ENCODE measurements around the gene PNLIPRP1. TPM values are rescaled to one million over a fixed set of nuclear protein-coding genes. Genes with fewer than 3 reads are reported as not detected.
A peak's percentile ranks its signal among the peaks of the same experiment; 100 is the strongest.

Gene PNLIPRP1
- total RNA-seq, 1 experiment from 2014 or later, result not detected

DNA sequence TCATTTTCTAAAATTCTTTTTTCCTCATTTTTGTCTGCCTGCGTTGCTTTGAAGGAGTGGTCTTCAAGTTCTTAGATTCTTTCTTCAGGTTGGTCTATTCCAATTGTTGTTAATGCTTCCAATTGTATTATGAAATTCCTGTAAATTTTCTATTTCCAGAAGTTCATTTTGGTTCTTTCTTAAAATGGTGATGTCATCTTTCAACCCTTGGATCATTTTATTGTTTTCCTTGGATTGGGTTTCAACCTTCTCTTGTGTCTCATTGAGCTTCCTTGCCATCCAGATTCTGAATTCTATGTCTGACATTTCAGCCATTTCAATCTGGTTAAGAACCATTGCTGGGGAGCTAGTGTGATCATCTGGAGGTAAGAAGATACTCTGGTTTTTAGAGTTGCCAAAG is 63.1 kb downstream of the PNLIPRP1 start:
- H3K27me3 ChIP-seq (ENCODE audit: insufficient read depth, low read depth), result peaks cover 50% of the 10 kb centered on the region; the same call in 1 of the 2 replicates
- no peak overlapping the region for H3K27ac ChIP-seq
- H3F3A ChIP-seq (ENCODE audit: insufficient read depth, low read depth), result no peaks in the 10 kb centered on the region
- no peak overlapping the region for H3K4me3 ChIP-seq
- H3K4me2 ChIP-seq, result no peak overlapping the region
- H2AFZ ChIP-seq, result no peak overlapping the region
- intact Hi-C loops (cut with micrococcal nuclease; ENCODE audit: unreplicated experiment), result no loop called here
- CTCF ChIA-PET, result no interaction called here
- BruUV-seq (replicated peaks), result no TSS peak
- no peak for TF ChIP-seq EZH2 (IDR thresholded peaks at IDR 0.05; ENCODE audit: low read depth)
- TF ChIP-seq, protein P1, sequence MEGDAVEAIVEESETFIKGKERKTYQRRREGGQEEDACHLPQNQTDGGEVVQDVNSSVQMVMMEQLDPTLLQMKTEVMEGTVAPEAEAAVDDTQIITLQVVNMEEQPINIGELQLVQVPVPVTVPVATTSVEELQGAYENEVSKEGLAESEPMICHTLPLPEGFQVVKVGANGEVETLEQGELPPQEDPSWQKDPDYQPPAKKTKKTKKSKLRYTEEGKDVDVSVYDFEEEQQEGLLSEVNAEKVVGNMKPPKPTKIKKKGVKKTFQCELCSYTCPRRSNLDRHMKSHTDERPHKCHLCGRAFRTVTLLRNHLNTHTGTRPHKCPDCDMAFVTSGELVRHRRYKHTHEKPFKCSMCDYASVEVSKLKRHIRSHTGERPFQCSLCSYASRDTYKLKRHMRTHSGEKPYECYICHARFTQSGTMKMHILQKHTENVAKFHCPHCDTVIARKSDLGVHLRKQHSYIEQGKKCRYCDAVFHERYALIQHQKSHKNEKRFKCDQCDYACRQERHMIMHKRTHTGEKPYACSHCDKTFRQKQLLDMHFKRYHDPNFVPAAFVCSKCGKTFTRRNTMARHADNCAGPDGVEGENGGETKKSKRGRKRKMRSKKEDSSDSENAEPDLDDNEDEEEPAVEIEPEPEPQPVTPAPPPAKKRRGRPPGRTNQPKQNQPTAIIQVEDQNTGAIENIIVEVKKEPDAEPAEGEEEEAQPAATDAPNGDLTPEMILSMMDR (conservative IDR thresholded peaks at IDR 0.05), result no peak
- no peaks in the 10 kb centered on the region for H3K9me2 ChIP-seq (ENCODE audit: insufficient read depth)
- no peaks in the 10 kb centered on the region for H3K4me1 ChIP-seq (replicated peaks; ENCODE audit: insufficient read depth)
- POLR2A ChIA-PET (ENCODE audit: unreplicated experiment), result no interaction called here
- H3K36me3 ChIP-seq (ENCODE audit: low read depth), result no peaks in the 10 kb centered on the region
- H4K20me1 ChIP-seq (ENCODE audit: insufficient read depth), result no peaks in the 10 kb centered on the region
- H3K79me2 ChIP-seq (ENCODE audit: low read depth), result no peaks in the 10 kb centered on the region
- 0 out of 2 replicates have a peak, but pooled peaks cover 4% of the 10 kb centered on the region for H3K9me3 ChIP-seq (ENCODE audit: insufficient read depth, low read depth)
- no peak for DNase-seq

DNA sequence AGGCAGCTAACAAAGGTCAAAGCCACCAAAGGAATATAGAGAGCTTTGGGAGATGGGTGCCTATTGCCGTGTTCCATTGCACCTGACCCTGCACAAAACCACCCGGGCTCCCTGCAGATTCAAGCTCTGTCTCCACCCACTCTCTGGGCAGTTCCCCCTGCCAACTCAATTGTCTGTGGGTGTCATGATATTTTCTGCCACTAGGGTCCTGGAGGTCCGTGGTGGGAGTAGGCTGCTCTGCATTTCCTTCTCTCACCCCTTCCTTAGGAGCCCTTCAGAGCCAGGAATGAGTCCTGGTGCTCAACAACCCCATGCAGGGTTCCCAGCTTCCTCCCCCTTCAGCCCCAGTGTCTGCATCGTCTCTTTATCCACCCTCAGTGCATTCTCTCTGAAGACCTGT is 64.1 kb downstream of the PNLIPRP1 start:
- CTCF ChIA-PET, result no interaction called here
- Histone ChIP-seq H2AFZ (no peak overlapping the region), H3K27me3 (ENCODE audit: insufficient read depth, low read depth) (peaks cover 41% of the 10 kb centered on the region; the same call in 1 of the 2 replicates), H3K79me2 (ENCODE audit: low read depth) (no peaks in the 10 kb centered on the region), H4K20me1 (ENCODE audit: insufficient read depth) (no peaks in the 10 kb centered on the region), H3F3A (ENCODE audit: insufficient read depth, low read depth) (no peaks in the 10 kb centered on the region), H3K9me3 (ENCODE audit: insufficient read depth, low read depth) (0 out of 2 replicates have a peak, but pooled peaks cover 4% of the 10 kb centered on the region), H3K36me3 (ENCODE audit: low read depth) (no peaks in the 10 kb centered on the region), H3K4me3 (no peak overlapping the region), H3K27ac (no peak overlapping the region), H3K9me2 (ENCODE audit: insufficient read depth) (no peaks in the 10 kb centered on the region), H3K4me1 (replicated peaks; ENCODE audit: insufficient read depth) (no peaks in the 10 kb centered on the region), H3K4me2 (no peak overlapping the region)
- no TSS peak for BruUV-seq (replicated peaks)
- POLR2A ChIA-PET (ENCODE audit: unreplicated experiment), result no interaction called here
- intact Hi-C loops (cut with micrococcal nuclease; ENCODE audit: unreplicated experiment), result no loop called here
- no peak for TF ChIP-seq EZH2 (IDR thresholded peaks at IDR 0.05; ENCODE audit: low read depth)
- TF ChIP-seq, protein P1 (conservative IDR thresholded peaks at IDR 0.05), result peak; percentile 42; the same call in 1 of the 2 replicates
- DNase-seq, result no peak

DNA sequence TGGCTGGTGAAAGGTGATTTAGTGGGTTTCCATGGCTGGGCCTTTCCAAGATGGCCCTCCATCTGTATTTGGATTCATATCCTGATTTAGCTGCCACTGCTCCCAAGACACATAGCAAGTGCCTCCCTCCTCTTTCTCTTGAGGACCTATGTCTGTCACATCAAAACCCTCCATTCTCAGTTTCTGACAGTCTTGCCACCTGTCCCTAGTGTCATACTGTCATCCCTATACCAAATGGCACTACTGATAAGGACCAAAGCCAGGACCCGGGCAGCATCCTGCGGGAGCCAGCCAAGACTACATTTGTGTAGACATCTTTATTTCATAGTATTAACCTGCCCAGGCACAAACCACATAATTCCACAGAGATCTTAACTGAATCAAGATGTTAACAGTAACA is 64.8 kb downstream of the PNLIPRP1 start:
- no peaks in the 10 kb centered on the region for H3F3A ChIP-seq (ENCODE audit: insufficient read depth, low read depth)

More for the DNA sequence above, 64.8 kb downstream of the PNLIPRP1 start:
- no peak overlapping the region for H2AFZ ChIP-seq
- TF ChIP-seq, protein P1 (conservative IDR thresholded peaks at IDR 0.05), result no peak
- no peak for TF ChIP-seq EZH2 (IDR thresholded peaks at IDR 0.05; ENCODE audit: low read depth)
- H4K20me1 ChIP-seq (ENCODE audit: insufficient read depth), result no peaks in the 10 kb centered on the region
- H3K9me3 ChIP-seq (ENCODE audit: insufficient read depth, low read depth), result 0 out of 2 replicates have a peak, but pooled peaks cover 4% of the 10 kb centered on the region
- no peak overlapping the region for H3K27ac ChIP-seq
- CTCF ChIA-PET, result no interaction called here
- BruUV-seq (replicated peaks), result no TSS peak
- H3K4me1 ChIP-seq (replicated peaks; ENCODE audit: insufficient read depth), result no peaks in the 10 kb centered on the region
- intact Hi-C loops (cut with micrococcal nuclease; ENCODE audit: unreplicated experiment), result no loop called here
- POLR2A ChIA-PET (ENCODE audit: unreplicated experiment), result no interaction called here
- no peak overlapping the region for H3K4me2 ChIP-seq
- H3K36me3 ChIP-seq (ENCODE audit: low read depth), result no peaks in the 10 kb centered on the region
- no peaks in the 10 kb centered on the region for H3K79me2 ChIP-seq (ENCODE audit: low read depth)
- H3K27me3 ChIP-seq (ENCODE audit: insufficient read depth, low read depth), result peaks cover 41% of the 10 kb centered on the region; the same call in 1 of the 2 replicates
- DNase-seq, result no peak
- no peak overlapping the region for H3K4me3 ChIP-seq
- no peaks in the 10 kb centered on the region for H3K9me2 ChIP-seq (ENCODE audit: insufficient read depth)
